GM10266 (cell line): ENCODE results near the gene PPFIA2.

ENCODE experiments used
- DNase-seq: peaks from one replicate; pipeline ENCODE4 v3.0.0; 2012; ENCODE audit errors: extremely low spot score
- CTCF ChIP-seq: IDR thresholded peaks from 2 replicates; pipeline ENCODE4 v1.5.1; 2012; ENCODE audit warnings: mild to moderate bottlenecking, low read depth; ENCODE audit not compliant: control insufficient read depth, insufficient read depth; ENCODE audit errors: missing control alignments

Gene PPFIA2

GRCh38 chr12:81332054-81332453 is 427.1 kb downstream of the PPFIA2 start:
- TF ChIP-seq CTCF: no peak
- no peak for DNase-seq

DNA sequence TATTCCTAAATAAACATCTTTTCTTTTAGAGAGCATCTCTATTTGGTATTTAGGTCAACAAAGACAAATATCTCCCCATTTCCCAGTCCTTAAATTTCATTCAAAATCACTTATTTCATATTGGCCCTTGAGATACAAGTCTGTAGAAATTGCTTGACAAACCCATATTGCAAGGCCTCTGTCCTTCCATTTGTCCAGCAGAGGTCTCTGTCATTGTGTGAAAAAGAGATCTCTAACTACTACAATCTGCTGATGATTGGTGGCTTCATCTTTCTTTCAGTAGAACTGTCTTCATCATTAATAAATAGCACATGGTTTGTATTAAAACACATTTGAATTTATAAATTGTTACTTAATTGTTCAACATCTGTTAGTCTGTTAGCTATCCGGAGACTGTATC is 428.7 kb downstream of the PPFIA2 start:
- TF ChIP-seq CTCF: peak; percentile 8
- no peak for DNase-seq

- DNase-seq: peak; percentile 3
- peak; percentile 38 for TF ChIP-seq CTCF
These were observed 430.1 kb downstream of the PPFIA2 start for GRCh38 chr12:81329085-81329484.

DNA sequence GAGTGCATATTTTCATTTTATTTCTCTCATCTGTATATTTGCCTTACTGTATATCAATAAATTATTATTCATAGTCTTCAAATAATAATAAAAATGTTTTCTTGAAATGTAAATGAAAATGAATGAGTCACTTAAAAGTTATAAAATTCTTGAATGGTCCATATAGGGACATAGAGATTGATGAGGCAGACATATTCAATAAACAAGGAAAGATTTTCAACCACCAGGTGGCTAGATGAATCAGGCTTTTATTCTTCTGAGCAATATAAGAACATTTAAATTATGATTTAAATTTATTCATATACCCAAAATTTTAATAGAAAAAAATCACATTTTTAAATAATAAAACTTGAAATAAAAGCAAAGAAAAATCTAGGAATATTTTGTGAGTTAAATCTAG is 431.7 kb downstream of the PPFIA2 start:
- DNase-seq: no peak
- no peak for TF ChIP-seq CTCF

DNA sequence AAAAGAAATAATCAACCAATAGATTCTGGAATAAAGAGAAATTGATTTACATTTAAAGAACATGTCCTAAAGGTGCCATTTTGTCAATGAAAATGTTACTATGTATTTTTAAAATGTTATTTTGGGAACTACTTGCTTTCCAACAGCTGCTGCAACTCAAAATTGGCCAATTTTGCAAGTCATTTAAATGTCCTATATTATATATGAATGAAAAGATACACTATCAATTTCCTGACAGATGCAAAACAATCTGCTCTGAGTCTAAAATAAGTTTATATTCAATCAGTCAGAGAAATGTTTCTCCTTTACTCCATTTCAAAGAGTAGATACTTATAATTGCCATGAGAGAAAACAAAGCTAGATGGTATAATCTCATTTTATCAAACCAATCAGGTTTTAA is 434.1 kb downstream of the PPFIA2 start:
- DNase-seq: no peak
- no peak for TF ChIP-seq CTCF

DNA sequence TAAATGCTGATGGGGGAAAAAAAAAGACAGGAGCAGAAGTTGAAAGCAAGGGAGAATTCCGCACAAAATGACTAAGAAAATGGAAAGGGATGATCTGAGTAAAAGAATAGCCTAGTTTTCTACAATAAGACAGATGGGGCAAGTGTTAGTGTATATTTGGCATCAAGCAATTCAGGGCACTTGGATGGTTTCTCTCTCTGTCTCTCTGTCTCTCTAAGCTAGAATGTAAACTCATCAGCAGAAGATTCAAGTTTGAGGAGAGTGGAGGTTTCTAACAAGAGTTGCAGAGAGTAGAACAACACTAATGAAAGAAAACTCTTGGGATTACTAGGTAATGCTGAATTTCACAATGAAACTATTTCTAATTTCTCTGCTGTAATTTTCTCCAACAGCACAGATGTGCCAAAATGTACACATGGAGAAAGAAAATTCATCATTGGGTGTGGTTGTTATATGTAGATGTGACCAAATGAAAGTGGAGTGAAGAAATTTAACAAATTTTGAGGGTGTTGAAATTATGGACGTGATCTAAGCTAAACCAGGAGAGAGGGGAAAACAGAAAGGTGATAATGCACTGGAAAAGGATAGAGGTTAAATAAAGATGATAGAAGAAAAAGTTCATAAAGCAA is 444.1 kb downstream of the PPFIA2 start:
- no peak for DNase-seq
- TF ChIP-seq CTCF: no peak

- TF ChIP-seq CTCF: no peak
- DNase-seq: no peak
These were observed 455.2 kb downstream of the PPFIA2 start for GRCh38 chr12:81303935-81304334.
